HG03558 (cell line): ENCODE results near the gene MYO1E.

Experiments
- ATAC-seq: cut with Tn5 transposase; IDR thresholded peaks from one replicate; pipeline ENCODE4 v1.9.1; 2021; ENCODE audit warnings: moderate number of reproducible peaks; ENCODE audit not compliant: unreplicated experiment; ENCODE audit errors: extremely low read depth

The MYO1E gene

DNA sequence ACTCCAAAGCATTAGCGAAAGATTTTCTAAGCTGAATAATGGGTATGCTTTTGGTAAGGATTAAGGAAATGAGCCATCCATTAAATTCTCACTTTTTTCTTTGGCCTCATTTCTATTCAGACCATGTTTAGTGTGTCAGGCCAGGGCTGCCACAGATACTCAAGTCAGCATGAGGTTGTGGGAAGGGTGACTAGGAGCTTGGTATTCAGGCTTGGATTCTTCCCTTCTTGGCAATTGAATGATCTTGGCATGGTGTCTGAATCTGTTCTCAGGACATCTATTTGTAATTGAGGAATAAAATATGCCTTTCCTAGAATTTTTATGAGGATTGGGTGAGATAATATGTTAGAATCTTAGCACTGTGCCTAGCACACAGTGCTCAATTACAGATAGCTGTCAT lies 256.5 kb downstream of the MYO1E start:
- ATAC-seq, result no peak

DNA sequence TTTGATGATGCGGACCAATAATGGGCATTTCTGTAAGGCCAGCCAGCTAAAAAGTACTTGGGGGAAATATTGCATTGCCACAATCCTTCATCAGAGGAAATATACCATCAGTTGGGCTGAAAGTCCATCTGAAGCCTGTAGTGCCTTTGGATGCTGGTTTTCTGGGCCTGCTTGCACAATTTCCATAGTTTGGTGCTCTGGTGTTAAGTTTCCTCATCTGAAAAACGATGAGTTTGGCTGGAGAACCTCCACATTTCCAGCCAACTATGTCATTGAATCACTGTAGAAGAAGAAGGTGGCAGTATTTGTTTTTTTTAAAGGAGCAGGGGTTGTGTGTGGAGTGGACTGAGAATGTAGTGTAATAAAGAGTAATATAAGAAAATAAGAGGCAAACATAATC lies 257.6 kb downstream of the MYO1E start:
- no peak for ATAC-seq

DNA sequence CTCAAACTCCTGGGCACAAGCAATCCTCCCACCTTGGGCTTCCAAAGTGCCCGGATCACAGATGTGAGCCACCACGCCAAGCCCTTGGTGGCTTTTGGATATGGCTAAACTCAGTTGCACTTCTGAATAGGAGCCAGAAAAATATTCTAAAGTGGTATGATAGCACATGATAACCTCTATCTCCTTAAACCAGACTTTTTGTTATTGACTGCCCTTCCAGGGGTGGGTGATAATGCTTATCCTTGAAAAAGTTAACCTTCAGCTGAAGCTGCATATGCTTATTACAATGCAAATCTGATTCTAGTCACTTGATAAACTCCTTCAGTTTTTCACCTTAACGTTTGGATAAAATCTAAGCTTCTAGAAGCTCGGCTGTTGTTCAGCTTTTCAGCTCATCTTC lies 261.4 kb downstream of the MYO1E start:
- no peak for ATAC-seq

DNA sequence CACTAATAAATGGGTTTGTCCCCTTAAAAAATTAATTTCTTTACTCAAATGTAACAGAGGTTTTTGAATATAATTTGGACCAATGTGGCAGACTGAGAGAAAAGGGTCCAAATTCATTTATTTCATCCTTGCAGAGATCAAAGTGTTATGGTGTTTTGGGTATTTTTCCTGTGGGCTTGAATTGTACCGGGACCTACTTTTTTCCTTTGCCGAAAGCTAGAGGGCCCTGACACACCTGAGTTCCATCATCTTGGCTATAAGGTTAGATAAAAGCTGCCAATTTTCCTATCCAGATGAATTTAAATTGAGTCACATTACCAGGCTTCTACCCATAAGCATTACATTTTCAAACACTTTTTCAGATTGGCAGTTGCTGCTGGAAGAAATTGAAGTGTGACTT lies 266.8 kb downstream of the MYO1E start:
- ATAC-seq, result no peak

DNA sequence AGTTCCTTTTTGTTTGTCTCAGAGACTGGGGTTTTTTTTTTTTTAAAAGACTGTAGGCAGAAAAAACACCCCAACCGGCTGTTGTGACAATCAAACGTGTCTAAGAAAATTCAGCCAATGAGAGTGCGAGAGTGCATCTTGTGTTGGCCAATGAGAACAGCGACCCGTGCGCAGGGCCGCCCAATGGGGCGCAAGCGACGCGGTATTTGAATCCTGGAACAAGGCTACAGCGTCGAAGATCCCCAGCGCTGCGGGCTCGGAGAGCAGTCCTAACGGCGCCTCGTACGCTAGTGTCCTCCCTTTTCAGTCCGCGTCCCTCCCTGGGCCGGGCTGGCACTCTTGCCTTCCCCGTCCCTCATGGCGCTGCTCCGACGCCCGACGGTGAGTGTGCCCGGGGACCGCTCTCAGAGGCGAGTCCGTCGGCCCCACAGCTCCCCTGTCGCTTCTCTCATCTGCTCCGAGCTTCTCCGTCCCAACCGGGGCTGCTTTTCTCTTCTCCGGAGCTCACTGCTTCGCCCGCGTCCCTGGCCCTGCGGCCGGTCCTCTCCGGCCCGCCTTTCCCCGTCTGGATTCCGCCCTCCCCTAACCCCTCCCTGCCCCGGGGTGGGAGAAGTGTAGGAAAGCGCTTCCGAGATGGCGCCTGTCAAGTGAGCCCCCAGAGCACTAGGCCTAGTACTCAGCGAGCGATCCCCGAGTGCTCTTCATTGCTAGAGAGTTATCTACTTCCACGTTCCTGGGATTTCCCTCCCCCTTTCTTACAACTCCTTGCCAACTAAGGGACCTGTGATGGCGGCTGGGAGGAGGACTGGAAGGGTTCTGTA lies 267.5 kb downstream of the MYO1E start, which contains the start of gene CCNB2:
Gene CCNB2 (plus strand): TSS at position 235 of the 821 bp plus-strand sequence. CDS start 123 bp downstream, at position 358.
- ATAC-seq, result peak; percentile 86

DNA sequence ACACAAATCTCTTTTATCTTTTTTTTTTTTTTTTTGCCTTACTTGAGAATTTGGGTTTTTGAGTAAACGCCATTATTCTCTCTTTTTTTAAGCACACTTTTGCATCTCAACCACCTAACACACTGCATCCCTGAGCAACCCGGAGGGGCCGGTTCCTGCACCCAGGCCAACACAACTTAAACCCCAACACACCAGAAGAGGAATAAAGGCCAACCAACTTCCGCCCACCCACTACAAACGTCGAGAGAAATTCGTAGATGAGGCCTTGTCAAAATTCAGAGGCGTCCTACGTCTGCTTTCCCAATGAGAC lies 268.1 kb downstream of the MYO1E start:
- ATAC-seq, result no peak

DNA sequence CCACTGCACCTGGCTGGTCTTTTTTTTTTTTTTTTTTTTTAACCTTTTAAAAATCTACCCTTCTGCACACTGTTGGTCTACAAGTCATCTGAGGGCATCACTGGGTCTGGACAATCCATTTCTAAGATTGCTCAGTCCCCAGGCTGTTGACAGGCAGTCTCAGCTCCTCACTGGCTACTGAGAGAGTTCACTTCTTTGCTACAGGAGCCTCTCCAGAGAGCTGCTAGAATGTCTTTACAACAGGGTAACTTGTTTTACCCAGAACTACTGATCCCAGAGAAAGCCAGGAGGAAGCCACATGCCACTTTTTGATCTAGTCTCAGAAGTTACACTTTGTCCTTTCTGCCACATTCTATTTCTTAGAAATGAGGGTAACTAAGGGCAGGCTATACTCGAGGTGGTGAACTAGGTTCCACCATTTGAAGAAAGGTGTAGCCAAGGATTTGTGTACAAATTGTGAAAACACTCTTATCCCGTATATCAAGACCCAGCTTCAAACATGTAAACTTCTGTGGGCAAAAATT lies 273.4 kb downstream of the MYO1E start:
- ATAC-seq, result no peak

DNA sequence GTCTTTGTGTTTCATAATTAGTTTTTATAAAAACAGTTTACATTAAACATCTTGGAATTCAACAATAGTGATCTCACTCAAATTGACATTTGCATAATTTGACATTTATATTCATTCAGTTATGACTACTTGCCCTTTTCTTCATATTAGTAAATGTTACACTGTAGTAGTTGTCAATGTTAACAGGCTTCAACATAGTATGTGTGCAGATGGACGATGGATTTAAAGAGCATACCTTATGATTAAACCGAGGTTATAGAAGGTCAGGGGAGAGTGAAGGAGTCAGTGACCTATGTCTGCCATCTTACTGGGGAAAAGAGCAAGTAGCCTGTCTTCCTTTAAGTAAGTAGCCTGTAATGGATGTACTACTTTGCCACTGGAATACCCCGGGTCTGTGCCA lies 276.2 kb downstream of the MYO1E start:
- no peak for ATAC-seq

DNA sequence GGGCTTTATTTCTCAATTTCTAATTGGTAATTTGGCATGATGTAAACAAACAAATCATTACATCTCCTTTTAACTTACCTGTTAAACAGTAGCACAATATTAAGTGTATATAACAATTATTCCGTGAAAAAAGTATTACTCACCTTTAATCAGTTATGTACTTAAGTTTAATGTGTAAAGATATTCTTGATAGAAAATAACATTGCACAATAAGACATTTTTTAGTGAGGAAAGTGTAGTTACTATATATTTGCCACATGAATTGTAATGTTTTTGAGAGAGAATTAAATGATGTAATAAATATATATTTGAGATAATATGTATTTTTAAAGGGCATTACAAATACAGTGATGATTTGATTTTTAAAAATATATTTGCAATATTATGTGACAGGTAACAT lies 278.6 kb downstream of the MYO1E start:
- ATAC-seq, result no peak

DNA sequence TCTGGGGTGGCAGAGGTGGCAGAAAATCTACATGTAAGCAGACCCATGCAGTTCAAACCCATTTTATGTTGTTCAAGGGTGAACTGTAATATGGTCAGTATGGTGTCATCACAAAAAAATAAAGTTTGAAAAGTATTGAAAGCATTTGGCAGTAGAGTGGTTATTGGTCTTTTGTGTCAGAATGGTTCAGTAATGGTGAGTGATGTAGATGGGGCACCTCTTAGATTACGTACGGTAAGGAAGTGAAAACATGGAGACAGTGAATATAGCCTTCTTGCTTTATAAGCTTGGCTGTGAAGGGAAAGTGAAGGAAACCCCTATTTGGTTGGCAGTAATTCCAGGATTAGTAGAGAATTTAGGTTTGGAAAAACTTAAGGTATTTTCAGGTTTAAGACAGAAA lies 284.9 kb downstream of the MYO1E start:
- no peak for ATAC-seq
